SK-N-SH (cell line): Measurements from ENCODE around the gene RASIP1. TPM values are rescaled to one million over a fixed set of nuclear protein-coding genes. Genes with fewer than 3 reads are reported as not detected.

ENCODE experiments used
- CTCF ChIA-PET: fragments of 300-600, 350-600 bp; formaldehyde crosslinking; extraction: SDS; loops from one replicate; lab custom pipeline; 2021; lab: Yijun Ruan, JAX
- POLR2A ChIA-PET: fragments of 350-600 bp; sonication (Branson Sonifier 250); formaldehyde crosslinking; extraction: SDS; loops from one replicate; lab custom pipeline; 2020; ENCODE audit warnings: antibody characterized with exemption, inconsistent platforms; lab: Yijun Ruan, JAX
- DNase-seq: peaks from one replicate; pipeline ENCODE4 v3.0.0; 2012
- H2AFZ ChIP-seq: fragments of 200-600 bp; sonication (generic); 2 replicates; pipeline ENCODE4 v1.8.1; 2016; ENCODE audit warnings: antibody characterized with exemption, mild to moderate bottlenecking, low read depth
- H3F3A ChIP-seq: fragments of 200-600 bp; sonication (generic); replicated peaks from 2 replicates; pipeline ENCODE3; 2016; ENCODE audit warnings: antibody characterized with exemption, mild to moderate bottlenecking; ENCODE audit not compliant: insufficient read depth
- H3K27ac ChIP-seq, 2 experiments: fragments of 200-500 bp in 1 of 2; fragments of 200-600 bp in 1 of 2; sonication (Bioruptor generic) in 1 of 2; sonication (generic), shearing (Covaris generic) in 1 of 2; 2 replicates each; pipeline versions ENCODE4 v1.5.1 to v1.6.1; 2014 to 2016; ENCODE audit warnings: low read depth in 2 of 2, inconsistent platforms in 1 of 2, low read length in 1 of 2, mild to moderate bottlenecking in 1 of 2, mixed read lengths in 1 of 2
- H3K27me3 ChIP-seq: fragments of 200-600 bp; sonication (generic), shearing (Covaris generic); 2 replicates; pipeline ENCODE4 v1.6.1; 2016; ENCODE audit warnings: mixed run types; ENCODE audit not compliant: insufficient read depth
- H3K36me3 ChIP-seq, 2 experiments: fragments of 200-500 bp in 1 of 2; fragments of 200-600 bp in 1 of 2; sonication (Bioruptor generic) in 1 of 2; sonication (generic) in 1 of 2; replicated peaks in 1 of 2; 2 replicates each; pipeline versions ENCODE3 to v1.5.1; 2014 to 2016; ENCODE audit warnings: low read length in 1 of 2, mild to moderate bottlenecking in 1 of 2; ENCODE audit not compliant: insufficient read depth in 2 of 2, control insufficient read depth in 1 of 2
- H3K4me1 ChIP-seq, 2 experiments: fragments of 200-500 bp in 1 of 2; fragments of 200-600 bp in 1 of 2; sonication (Bioruptor generic) in 1 of 2; sonication (generic), shearing (Covaris generic) in 1 of 2; 2 replicates each; pipeline versions ENCODE4 v1.5.1 to v1.6.1; 2014 to 2016; ENCODE audit warnings: low read depth in 1 of 2, low read length in 1 of 2, mixed run types in 1 of 2; ENCODE audit not compliant: insufficient read depth in 2 of 2, control insufficient read depth in 1 of 2
- H3K4me2 ChIP-seq: fragments of 200-600 bp; sonication (generic), shearing (Covaris generic); 2 replicates; pipeline ENCODE4 v1.6.1; 2017; ENCODE audit warnings: mixed run types
- H3K4me3 ChIP-seq, 2 experiments: fragments of 200-500 bp in 1 of 2; fragments of 200-600 bp in 1 of 2; sonication (Bioruptor generic) in 1 of 2; sonication (generic), shearing (Covaris generic) in 1 of 2; 2 replicates each; pipeline versions ENCODE4 v1.5.1 to v1.8.1; 2014 to 2016; ENCODE audit warnings: low read depth in 2 of 2, inconsistent platforms in 1 of 2, low read length in 1 of 2, mild to moderate bottlenecking in 1 of 2, mixed read lengths in 1 of 2, moderate library complexity in 1 of 2
- H3K79me2 ChIP-seq: fragments of 200-600 bp; sonication (generic); 2 replicates; pipeline ENCODE4 v1.8.1; 2017; ENCODE audit warnings: mild to moderate bottlenecking; ENCODE audit not compliant: insufficient read depth
- H3K9ac ChIP-seq: fragments of 200-600 bp; sonication (generic); 2 replicates; pipeline ENCODE4 v1.6.1; 2017; ENCODE audit warnings: mixed run types
- H3K9me2 ChIP-seq: fragments of 200-600 bp; sonication (generic); 2 replicates; pipeline ENCODE4 v1.6.1; 2017; ENCODE audit warnings: mixed run types
- H3K9me3 ChIP-seq: fragments of 200-600 bp; sonication (generic); 2 replicates; pipeline ENCODE4 v1.6.1; 2017; ENCODE audit warnings: mixed run types, mild to moderate bottlenecking, moderate library complexity
- H4K20me1 ChIP-seq: fragments of 200-600 bp; sonication (generic); 2 replicates; pipeline ENCODE4 v1.6.1; 2017; ENCODE audit warnings: mild to moderate bottlenecking, mixed run types; ENCODE audit not compliant: insufficient read depth
- CHD2 ChIP-seq: fragments of 150-350 bp; IDR thresholded peaks from 2 replicates; pipeline ENCODE4 v1.6.1; 2018; ENCODE audit warnings: low read length; ENCODE audit not compliant: partially characterized antibody
- EP300 ChIP-seq, 2 experiments: IDR thresholded peaks; 2 replicates each; pipeline versions ENCODE4 v1.4.0 to v1.6.1; 2012; ENCODE audit warnings: borderline replicate concordance in 1 of 2, low read depth in 1 of 2, low read length in 1 of 2
- FOXM1 ChIP-seq: IDR thresholded peaks from 2 replicates; pipeline ENCODE4 v1.4.0; 2012; ENCODE audit warnings: low read depth, mild to moderate bottlenecking
- GATA2 ChIP-seq: sonication (generic); formaldehyde crosslinking; IDR thresholded peaks from 2 replicates; pipeline ENCODE4 v1.5.0; 2020; ENCODE audit warnings: mild to moderate bottlenecking, missing genetic modification reagents
- IRF3 ChIP-seq: fragments of 150-350 bp; IDR thresholded peaks from 2 replicates; pipeline ENCODE4 v1.6.1; 2016; ENCODE audit warnings: mild to moderate bottlenecking, low read depth, low read length
- MXI1 ChIP-seq: IDR thresholded peaks from 2 replicates; pipeline ENCODE4 v1.6.1; 2012; ENCODE audit warnings: mild to moderate bottlenecking, low read depth, low read length, improper control_type of control experiment
- NRF1 ChIP-seq: IDR thresholded peaks from 2 replicates; pipeline ENCODE4 v1.6.1; 2012; ENCODE audit warnings: low read depth, mild to moderate bottlenecking, low read length
- PBX3 ChIP-seq: IDR thresholded peaks from 2 replicates; pipeline ENCODE4; 2012
- POLR2AphosphoS5 ChIP-seq: IDR thresholded peaks from 2 replicates; pipeline ENCODE4 v1.6.1; 2012; ENCODE audit warnings: low read depth, low read length
- RCOR1 ChIP-seq: fragments of 150-350 bp; IDR thresholded peaks from 2 replicates; pipeline ENCODE4 v1.6.1; 2017; ENCODE audit warnings: antibody characterized with exemption, low read length
- REST ChIP-seq: IDR thresholded peaks from 2 replicates; pipeline ENCODE4 v1.6.1; 2012; ENCODE audit warnings: mild to moderate bottlenecking, low read depth, low read length, moderate library complexity
- RFX5 ChIP-seq: IDR thresholded peaks from 2 replicates; pipeline ENCODE4 v1.6.1; 2012; ENCODE audit warnings: mild to moderate bottlenecking, improper control_type of control experiment, low read length
- SIN3A ChIP-seq: IDR thresholded peaks from 2 replicates; pipeline ENCODE4 v1.6.1; 2012; ENCODE audit warnings: low read depth, mild to moderate bottlenecking, low read length, moderate library complexity, borderline replicate concordance
- SMC3 ChIP-seq: IDR thresholded peaks from 2 replicates; pipeline ENCODE4 v1.6.1; 2012; ENCODE audit warnings: low read depth, low read length, improper control_type of control experiment
- TCF12 ChIP-seq: IDR thresholded peaks from 2 replicates; pipeline ENCODE4 v1.4.0; 2012
- TEAD4 ChIP-seq: IDR thresholded peaks from 2 replicates; pipeline ENCODE4 v1.4.0; 2012; ENCODE audit warnings: mild to moderate bottlenecking, borderline replicate concordance; ENCODE audit not compliant: insufficient read depth
- WGBS: methylation state at CpG from one replicate; pipeline ENCODE4 v1.1.6; 2017; ENCODE audit warnings: low lambda C conversion rate; 5-methylcytosine and 5-hydroxymethylcytosine counted together
- polyA plus RNA-seq, 3 experiments: library from polyadenylated mRNA; depleted of rRNA; stranded (reverse); fragments of >200 nt; gene quantifications; 2 replicates each; pipeline ENCODE4 v1.2.3, GENCODE V29; 2012

The RASIP1 gene
- polyA plus RNA-seq, 1 of the 3 experiments (the other 2 are of a cell fraction), result 0.41 TPM

- 23% methylated on average over 8 of the region's 12 CpGs for WGBS
- no peak overlapping the region; the same call in 1 of the 2 replicates for H2AFZ ChIP-seq
- CTCF ChIA-PET, result interaction anchor here (0.6 to 2.6 kb wide), 5 partner anchors 19 to 147 kb away, joined by 3 to 13 read pairs (median 3); no protein-coding TSS in a partner anchor
- no peaks in the 10 kb centered on the region for H4K20me1 ChIP-seq
- peaks cover 13 to 23% of the 10 kb centered on the region in 2 experiments; a peak in 3 of 4 replicates for H3K4me1 ChIP-seq
- TF ChIP-seq PBX3, result no peak
- no peak for TF ChIP-seq EP300 (IDR thresholded peaks at IDR 0.05; ENCODE audit: borderline replicate concordance in 1 of 2, low read depth in 1 of 2, low read length in 1 of 2)
- no peak for TF ChIP-seq TEAD4
- no peak for TF ChIP-seq MXI1
- TF ChIP-seq RFX5, result no peak
- TF ChIP-seq, all 33 proteins: peak for 0
- Histone ChIP-seq H3K27me3 (no peaks in the 10 kb centered on the region), H3K9me2 (no peaks in the 10 kb centered on the region), H3K36me3 (no peaks in the 10 kb centered on the region), H3F3A (peaks cover 8% of the 10 kb centered on the region), H3K79me2 (peaks cover 1% of the 10 kb centered on the region; the same call in 1 of the 2 replicates), H3K4me3 (peak overlapping the region in 1 of 2 experiments; percentile 62; a peak in 2 of 4 replicates), H3K27ac (peak overlapping the region; percentile 87 to 88; a peak in 2 of 4 replicates), H3K9ac (peak overlapping the region; percentile 84; the same call in 1 of the 2 replicates), H3K9me3 (no peaks in the 10 kb centered on the region), H3K4me2 (peak overlapping the region; percentile 56)
- DNase-seq, result no peak
- POLR2A ChIA-PET, result interaction anchor here (0.7 to 1.7 kb wide), 3 partner anchors 19 to 91 kb away, joined by 3 to 9 read pairs (median 3); no protein-coding TSS in a partner anchor
These were observed 20.2 kb downstream of the RASIP1 start for GRCh38 chr19:48720251-48720612.

- no peaks in the 10 kb centered on the region for H3K27me3 ChIP-seq
- TF ChIP-seq TEAD4, result no peak
- TF ChIP-seq POLR2AphosphoS5, result no peak
- no peak for TF ChIP-seq TCF12
- no peak for TF ChIP-seq SMC3
- no peak for TF ChIP-seq IRF3
- no peak for TF ChIP-seq GATA2 (CRISPR knock-in tag)
- TF ChIP-seq EP300 (IDR thresholded peaks at IDR 0.05; ENCODE audit: borderline replicate concordance in 1 of 2, low read depth in 1 of 2, low read length in 1 of 2), result no peak
- TF ChIP-seq PBX3, result no peak
- no peak for TF ChIP-seq CHD2
- TF ChIP-seq FOXM1, result no peak
- TF ChIP-seq REST, result no peak
- no peak for TF ChIP-seq NRF1
- TF ChIP-seq RCOR1, result no peak
- no peak for TF ChIP-seq SIN3A
- peaks cover 6% of the 10 kb centered on the region for H3F3A ChIP-seq
- H3K79me2 ChIP-seq, result peaks cover 9% of the 10 kb centered on the region
- ChIA-PET CTCF (interaction anchor here (0.8 to 2.6 kb wide), 2 partner anchors 20 to 26 kb away, joined by 3 to 13 read pairs; no protein-coding TSS in a partner anchor), POLR2A (no interaction called here)
- peak within 1 kb of the TSS; percentile 56 for H3K4me2 ChIP-seq
- H4K20me1 ChIP-seq, result no peaks in the 10 kb centered on the region
- H3K9me3 ChIP-seq, result no peaks in the 10 kb centered on the region
- H3K9me2 ChIP-seq, result no peaks in the 10 kb centered on the region
- no peak within 1 kb of the TSS; the same call in 1 of the 2 replicates for H2AFZ ChIP-seq
- peak within 1 kb of the TSS; percentile 87 to 88; a peak in 2 of 4 replicates for H3K27ac ChIP-seq
- no peaks in the 10 kb centered on the region for H3K36me3 ChIP-seq
- peak within 1 kb of the TSS in 1 of 2 experiments; percentile 62; a peak in 2 of 4 replicates for H3K4me3 ChIP-seq
- H3K4me1 ChIP-seq, result peaks cover 10 to 30% of the 10 kb centered on the region in 2 experiments; a peak in 2 of 4 replicates
- no peak for DNase-seq
- H3K9ac ChIP-seq, result peak within 1 kb of the TSS; percentile 84; the same call in 1 of the 2 replicates
- 96% methylated on average over 26 of the region's 33 CpGs for WGBS
These were observed 20.9 kb downstream of the RASIP1 start, which contains the start of gene MAMSTR for GRCh38 chr19:48719263-48720171. MAMSTR (minus strand) TSS chr19:48719725; CDS start chr19:48719031, 694 bp downstream.
